Cerebellar nuclear complex (tissue), 1 donor: ENCODE data around the gene RBFOX2.
A peak's percentile ranks its signal among the peaks of the same experiment; 100 is the strongest.
"Not testable (repeated sequence)": the region's sequence is repeated elsewhere in the genome, so short reads cannot be mapped to it uniquely, and the experiment has no call there.

Experiments
- DNase-seq, 2 experiments: peaks; one replicate each; lab custom pipeline; 2025; lab: John Stamatoyannopoulos, UW

The RBFOX2 gene

DNA sequence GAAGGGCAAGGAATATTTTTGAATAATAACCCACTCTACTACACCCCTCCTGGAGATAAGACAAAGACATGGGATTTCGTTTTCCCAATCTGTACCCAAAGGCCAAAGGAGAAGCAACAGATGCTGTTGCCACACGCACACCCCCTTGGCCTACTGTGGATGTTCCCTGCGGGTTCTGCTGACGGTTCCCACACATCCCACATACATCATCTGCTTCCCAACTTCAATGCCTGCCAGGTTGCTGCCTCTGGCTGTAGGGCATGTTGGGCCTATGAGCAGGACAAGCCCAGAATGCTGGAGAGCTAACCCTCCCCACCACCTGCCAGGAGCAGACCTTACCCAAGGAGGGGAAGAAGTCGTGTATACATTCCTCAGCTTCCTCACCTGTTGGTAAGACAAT, 13.6 kb upstream of the RBFOX2 start:
- no peak for DNase-seq

- DNase-seq: no peak
These were observed 10.5 kb upstream of the RBFOX2 start for GRCh38 chr22:36039125-36039524.

DNA sequence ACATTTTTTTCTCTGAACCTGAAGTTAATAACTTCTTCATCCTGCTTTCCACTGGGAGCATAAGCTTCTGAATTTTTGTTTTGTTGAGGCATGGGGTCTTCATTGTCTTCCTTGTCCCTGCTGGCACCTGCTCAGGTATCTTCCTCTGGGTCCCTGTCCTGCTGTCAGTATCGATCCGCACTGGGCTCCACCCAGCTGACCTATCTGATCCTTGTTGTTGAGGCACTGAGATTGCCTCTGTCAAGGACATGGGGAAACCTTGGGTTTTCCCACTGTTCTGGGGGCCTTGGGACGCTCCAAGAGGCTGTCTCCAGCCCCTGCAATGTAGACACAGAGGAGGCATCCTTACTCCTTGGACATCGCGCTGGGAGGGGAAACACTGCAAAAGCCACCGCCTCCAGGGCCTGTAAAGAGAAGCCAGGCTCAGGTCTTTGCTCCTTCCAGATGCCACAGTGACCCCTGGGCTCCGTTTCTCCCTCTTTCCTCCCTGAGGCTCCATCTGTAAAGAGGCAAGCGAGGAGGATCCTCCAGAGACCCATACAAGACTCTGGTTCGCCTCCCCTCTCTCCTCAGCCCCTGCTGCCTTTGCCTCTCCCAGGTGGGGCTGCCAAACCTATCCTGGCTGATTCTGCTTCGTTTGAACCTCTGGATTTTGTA, 8.6 kb upstream of the RBFOX2 start:
- DNase-seq: no peak

DNA sequence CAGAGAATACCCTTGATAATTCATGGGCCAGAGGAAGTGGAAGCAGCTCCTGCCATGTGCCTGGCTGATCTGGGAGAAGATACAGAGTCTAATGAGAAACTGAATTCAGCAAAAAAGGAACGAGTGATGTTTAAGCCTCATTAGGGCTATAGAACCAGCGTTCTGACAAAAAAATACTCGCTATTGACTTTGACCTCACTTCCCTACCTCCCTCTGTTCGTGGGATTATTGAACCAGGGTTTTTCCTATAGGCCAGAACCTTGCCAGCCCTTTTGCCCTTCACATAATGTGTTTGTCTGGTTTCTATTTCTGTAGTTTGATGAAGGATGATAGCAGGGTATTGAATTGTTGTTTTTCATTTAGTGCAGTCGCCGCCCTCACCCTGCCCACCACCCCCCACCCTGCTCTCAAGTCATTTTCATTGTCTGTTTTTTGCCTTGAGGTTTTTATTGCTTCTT, 7.6 kb upstream of the RBFOX2 start:
- DNase-seq: no peak

- no peak for DNase-seq
These were observed 4.0 kb upstream of the RBFOX2 start for GRCh38 chr22:36032611-36033010.

DNA sequence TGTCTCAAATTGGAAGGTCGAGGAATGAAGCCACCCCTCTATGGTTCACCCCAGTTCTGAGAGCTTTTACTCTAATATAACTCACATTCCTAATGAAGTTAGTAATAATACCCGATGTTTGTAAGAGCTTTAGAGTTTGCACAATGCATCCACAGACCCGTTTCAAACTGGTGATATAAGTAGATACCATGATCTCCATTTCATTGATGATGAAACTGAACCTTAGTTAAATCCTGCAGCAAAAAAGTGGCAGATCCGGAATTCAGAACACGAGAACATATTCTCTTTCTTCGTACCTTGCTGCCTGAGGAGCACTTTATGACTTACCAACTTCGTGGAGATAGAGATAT, 757 bp upstream of the RBFOX2 start:
- DNase-seq: no peak

DNA sequence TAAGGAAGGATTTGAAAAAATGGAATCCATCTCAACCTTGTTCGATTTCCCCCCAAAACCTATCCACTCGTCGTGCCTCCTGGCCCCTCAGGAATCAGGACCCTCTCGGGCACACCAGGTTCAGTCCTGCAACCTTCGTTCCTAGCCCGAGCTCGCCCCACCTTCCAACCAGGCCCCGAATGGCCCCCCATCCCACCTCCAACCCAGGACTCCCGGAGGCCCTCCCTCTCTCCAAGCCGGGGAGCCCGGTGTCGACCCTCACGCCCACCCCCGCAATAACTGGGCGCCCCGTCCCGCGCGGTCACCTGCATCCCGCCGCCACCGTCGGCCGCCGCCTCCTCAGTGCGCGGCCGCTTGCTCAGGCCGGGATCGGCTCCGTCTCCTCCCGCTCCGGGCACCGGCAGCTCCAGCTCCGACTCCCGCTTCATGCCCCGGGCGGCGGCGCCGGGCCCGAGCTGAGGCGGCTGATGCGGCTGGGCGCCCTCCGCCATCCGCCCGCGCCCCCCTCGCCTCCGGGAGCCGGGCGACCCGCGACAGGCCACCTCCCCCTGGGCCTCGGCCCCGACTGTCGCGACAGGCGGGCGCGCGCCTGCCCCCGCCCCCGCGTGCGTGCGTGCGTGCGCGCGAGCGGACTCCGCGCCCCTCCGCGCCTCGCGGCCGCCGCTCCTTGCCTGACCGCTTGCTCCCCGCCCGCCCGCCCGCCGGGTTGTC, 534 bp downstream of the RBFOX2 start:
- peak in 1 of 2 experiments; percentile 39 for DNase-seq

GRCh38 chr22:36027579-36027934, 1.1 kb downstream of the RBFOX2 start:
- no peak for DNase-seq

- no peak for DNase-seq
These were observed 1.9 kb downstream of the RBFOX2 start for GRCh38 chr22:36026741-36027140.

- no peak for DNase-seq
These were observed 5.9 kb downstream of the RBFOX2 start for GRCh38 chr22:36022697-36023096.

DNA sequence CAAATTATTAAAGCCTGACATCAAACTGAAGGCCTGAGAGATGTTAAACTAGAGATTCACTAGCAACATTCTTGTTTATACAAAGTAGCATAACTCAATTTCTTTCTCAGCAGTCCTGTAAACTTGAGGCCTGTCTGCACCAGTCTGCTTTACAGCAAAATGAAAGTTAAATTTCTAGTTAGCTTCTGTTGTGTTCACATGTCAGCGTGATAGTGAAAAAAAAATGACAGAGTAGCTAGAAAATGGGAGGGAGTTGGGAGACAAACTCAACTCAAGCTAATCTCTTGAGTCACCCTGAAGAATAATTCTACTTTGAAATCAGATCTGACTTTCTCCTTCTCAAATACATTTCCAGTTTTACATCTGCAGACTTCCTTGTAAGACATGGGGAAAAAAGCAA, 6.5 kb downstream of the RBFOX2 start:
- no peak for DNase-seq

GRCh38 chr22:36021606-36022153, 6.9 kb downstream of the RBFOX2 start:
- no peak for DNase-seq

GRCh38 chr22:36020865-36021264, 7.8 kb downstream of the RBFOX2 start:
- not testable (repeated sequence) for DNase-seq

DNA sequence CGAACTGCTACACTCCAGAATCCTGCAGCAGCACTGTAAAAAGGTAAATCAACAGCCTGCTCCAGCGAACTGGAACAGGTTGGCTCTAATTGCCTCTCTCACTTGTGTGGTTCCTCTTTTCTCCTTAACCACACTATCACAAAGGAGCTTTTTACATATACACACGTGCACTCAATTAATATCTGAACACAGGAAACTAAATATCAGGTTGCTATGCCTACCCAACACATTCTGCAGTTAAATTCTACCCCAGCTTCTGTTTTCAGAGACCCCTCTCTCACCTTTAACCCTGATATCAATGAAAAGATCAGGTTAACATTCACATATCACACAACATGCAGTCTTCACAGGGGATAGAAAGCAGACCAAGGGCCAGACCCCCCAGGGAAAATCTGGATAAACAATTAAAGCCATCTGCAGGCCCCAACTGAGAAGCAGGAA, 11.0 kb downstream of the RBFOX2 start:
- DNase-seq: no peak

DNA sequence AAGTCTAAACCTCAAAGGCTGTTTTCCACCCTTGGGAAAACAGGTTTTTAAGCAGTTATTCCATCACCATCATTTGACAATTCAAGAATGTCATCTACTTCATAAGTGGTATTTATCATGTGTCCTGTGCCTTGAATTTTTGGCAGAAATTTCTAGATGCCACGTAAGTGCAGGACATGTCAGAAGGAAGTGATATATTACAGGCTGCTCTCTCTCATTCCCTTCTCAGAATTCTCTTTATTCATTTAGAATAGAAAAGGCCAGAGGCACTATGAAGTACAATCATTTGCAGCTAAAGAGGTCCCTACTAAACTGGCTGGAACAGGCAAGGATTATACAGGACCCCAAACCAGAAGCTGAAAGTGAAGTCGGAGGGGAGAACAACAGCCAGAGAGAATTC, 11.9 kb downstream of the RBFOX2 start:
- no peak for DNase-seq

- DNase-seq: no peak
These were observed 12.7 kb downstream of the RBFOX2 start for GRCh38 chr22:36015811-36016529.

DNA sequence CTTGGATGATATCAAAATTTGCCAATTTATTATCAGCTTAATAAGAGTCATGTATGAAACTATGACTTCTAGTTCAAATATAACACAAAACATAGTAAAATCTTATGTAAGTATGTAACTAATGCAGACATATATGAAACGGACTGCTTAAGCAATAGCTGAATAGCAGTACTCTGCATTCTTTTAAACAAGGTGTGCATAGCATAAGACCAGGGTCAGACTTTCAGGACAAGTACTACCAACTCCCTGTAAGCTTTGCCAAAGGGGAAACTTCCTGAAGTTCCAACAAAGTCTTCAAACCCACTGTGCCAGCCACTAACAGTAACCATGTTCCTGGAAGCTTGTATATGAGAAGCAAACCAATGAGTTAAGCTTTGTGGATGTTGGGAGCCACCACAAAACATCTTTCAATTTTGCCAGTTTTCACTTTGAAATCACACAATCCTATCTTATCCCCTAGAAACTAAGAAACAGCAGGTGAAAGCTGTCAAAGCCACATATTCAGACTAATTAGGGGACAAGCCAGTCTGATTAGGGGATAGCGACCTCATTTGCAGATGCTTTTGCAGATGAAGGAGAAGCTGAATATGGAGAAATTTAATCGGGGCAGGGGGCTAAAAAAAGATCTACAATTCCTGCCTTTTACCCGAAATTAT, 13.3 kb downstream of the RBFOX2 start:
- DNase-seq: no peak

- DNase-seq: no peak
These were observed 14.0 kb downstream of the RBFOX2 start for GRCh38 chr22:36014546-36015074.

DNA sequence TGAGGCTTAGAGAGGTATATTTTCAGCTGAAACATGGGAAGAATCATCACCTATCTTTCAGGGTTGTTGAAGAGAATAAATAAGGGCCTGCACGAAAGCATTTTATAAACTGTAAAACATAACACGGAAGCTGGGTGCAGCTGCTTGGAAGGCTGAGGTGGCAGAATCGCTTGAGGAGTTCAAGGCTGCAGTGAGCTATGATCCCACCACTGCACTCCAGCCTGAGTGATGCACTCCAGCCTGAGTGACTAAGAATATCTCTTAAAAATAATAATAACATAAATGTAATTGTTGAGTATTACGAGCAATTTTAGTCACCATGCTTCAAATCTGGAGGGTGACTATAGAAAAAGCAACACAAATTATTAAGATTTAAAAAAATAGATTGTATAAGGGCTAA, 16.3 kb downstream of the RBFOX2 start:
- DNase-seq: no peak

DNA sequence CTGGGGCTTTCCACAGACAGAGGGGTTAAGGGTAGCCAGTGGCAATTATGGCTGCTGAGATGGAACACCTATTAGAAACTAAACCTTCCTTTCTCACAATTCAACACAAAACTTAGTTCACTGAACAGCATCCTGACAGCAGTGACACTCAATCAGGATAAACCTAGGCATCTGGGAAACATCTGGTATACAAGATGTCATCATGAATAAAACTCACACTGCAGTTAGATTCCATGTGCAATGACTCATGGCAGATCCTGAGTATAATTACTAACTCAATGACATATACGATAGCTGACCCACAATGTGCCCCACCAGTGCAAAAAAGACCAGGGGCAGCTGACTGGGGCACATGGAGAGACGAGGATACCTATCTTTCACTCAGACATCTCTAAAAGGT, 17.7 kb downstream of the RBFOX2 start:
- no peak for DNase-seq

DNA sequence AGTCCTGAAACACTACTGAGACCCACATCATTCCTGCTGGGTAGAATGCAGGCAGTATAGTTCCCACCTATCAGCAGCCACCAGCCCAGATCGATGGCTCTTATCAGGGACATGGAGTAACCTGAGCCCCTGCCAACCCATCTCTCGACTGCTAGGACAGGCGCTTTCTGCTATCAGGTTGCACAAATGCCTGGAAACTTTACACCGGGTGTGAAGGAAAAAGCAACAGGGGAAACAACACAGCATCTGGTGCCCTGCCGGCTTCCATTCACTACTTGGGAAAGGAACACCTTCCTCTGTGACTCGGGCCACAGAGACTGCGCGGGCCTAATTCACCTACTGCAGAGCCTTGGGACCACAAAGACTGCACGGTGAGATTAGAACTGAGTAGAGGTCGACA, 18.5 kb downstream of the RBFOX2 start:
- no peak for DNase-seq

GRCh38 chr22:36009085-36009484, 19.5 kb downstream of the RBFOX2 start:
- DNase-seq: no peak
